K562 (cell line): ENCODE results near the gene HBB. TPM values are rescaled to one million over a fixed set of nuclear protein-coding genes. Genes with fewer than 3 reads are reported as not detected.

Experiments used
- ARID1B ChIP-seq: fragments of 450-650 bp; IDR thresholded peaks from 2 replicates; pipeline ENCODE4 v1.6.1; 2016; ENCODE audit warnings: antibody characterized with exemption, mild to moderate bottlenecking, inconsistent platforms
- ASH1L ChIP-seq: fragments of 450-650 bp; IDR thresholded peaks from 2 replicates; pipeline ENCODE4 v1.6.1; 2018; ENCODE audit warnings: borderline replicate concordance, mild to moderate bottlenecking, low read depth; ENCODE audit not compliant: partially characterized antibody
- ATF7 ChIP-seq: fragments of 450-650 bp; IDR thresholded peaks from 2 replicates; pipeline ENCODE4 v1.7.1; 2014; ENCODE audit warnings: mild to moderate bottlenecking, moderate library complexity
- BACH1 ChIP-seq: fragments of 200-800 bp; sonication (Bioruptor generic); IDR thresholded peaks from 2 replicates; pipeline ENCODE4 v1.6.1; 2016; ENCODE audit warnings: missing genetic modification characterization, missing compliant biosample characterization
- CREBBP ChIP-seq: IDR thresholded peaks from one replicate; pipeline ENCODE4 v1.6.1; 2012; ENCODE audit warnings: low read depth, mild to moderate bottlenecking, control low read depth, inconsistent platforms, low read length
- ELF4 ChIP-seq: fragments of 450-650 bp; formaldehyde crosslinking; IDR thresholded peaks from 2 replicates; pipeline ENCODE4 v1.4.0; 2022; ENCODE audit warnings: missing genetic modification characterization
- FOXM1 ChIP-seq, 2 experiments: fragments of 450-650 bp in 1 of 2; sonication (generic) in 1 of 2; formaldehyde crosslinking in 1 of 2; IDR thresholded peaks; 2 replicates each; pipeline versions ENCODE4 v1.6.1 to v1.9.0; 2017 to 2022; ENCODE audit warnings: low read depth in 2 of 2, mild to moderate bottlenecking in 2 of 2, missing genetic modification reagents in 1 of 2, moderate library complexity in 1 of 2
- IRF1 ChIP-seq: sonication (generic); formaldehyde crosslinking; IDR thresholded peaks from 2 replicates; pipeline ENCODE4 v1.8.0; 2022; ENCODE audit warnings: missing genetic modification reagents, mild to moderate bottlenecking, borderline replicate concordance
- NCOR1 ChIP-seq: fragments of 450-650 bp; IDR thresholded peaks from 2 replicates; pipeline ENCODE4 v1.6.1; 2016; ENCODE audit warnings: mild to moderate bottlenecking, moderate library complexity
- NR4A1 ChIP-seq, 2 experiments: fragments of 250-450 bp in 1 of 2; fragments of 450-650 bp in 1 of 2; sonication (Bioruptor Pico) in 1 of 2; IDR thresholded peaks; 2 replicates each; pipeline versions ENCODE4 v1.4.0 to v1.6.1; 2016 to 2020; ENCODE audit warnings: mild to moderate bottlenecking in 2 of 2, missing compliant biosample characterization in 1 of 2, missing genetic modification characterization in 1 of 2, moderate library complexity in 1 of 2
- PRPF4 ChIP-seq: fragments of 200-400 bp; formaldehyde crosslinking; IDR thresholded peaks from one replicate; pipeline ENCODE4 v1.6.1; 2017; ENCODE audit warnings: low read length, low read depth, mild to moderate bottlenecking; ENCODE audit not compliant: insufficient read depth, poor library complexity, severe bottlenecking
- RCOR1 ChIP-seq, 2 experiments: IDR thresholded peaks; 2 replicates each; pipeline ENCODE4 v1.6.1; 2012; ENCODE audit warnings: low read depth in 2 of 2, low read length in 2 of 2, borderline replicate concordance in 1 of 2, improper control_type of control experiment in 1 of 2
- SETDB1 ChIP-seq: IDR thresholded peaks from one replicate; pipeline ENCODE4 v1.6.1; 2012; ENCODE audit warnings: low read length, control low read depth, inconsistent platforms
- SOX6 ChIP-seq: fragments of 450-650 bp; IDR thresholded peaks from 2 replicates; pipeline ENCODE4 v1.6.1; 2014; ENCODE audit warnings: mild to moderate bottlenecking
- SRSF1 ChIP-seq: fragments of 200-400 bp; formaldehyde crosslinking; IDR thresholded peaks from 2 replicates; pipeline ENCODE4 v1.6.1; 2017; ENCODE audit warnings: mild to moderate bottlenecking, low read depth, low read length, moderate library complexity
- TOE1 ChIP-seq, 2 experiments: fragments of 450-650 bp in 1 of 2; sonication (generic) in 1 of 2; formaldehyde crosslinking in 1 of 2; IDR thresholded peaks; 2 replicates each; pipeline versions ENCODE4 v1.7.1 to v1.8.0; 2016 to 2022; ENCODE audit warnings: borderline replicate concordance in 2 of 2, mild to moderate bottlenecking in 2 of 2, antibody characterized with exemption in 1 of 2, inconsistent platforms in 1 of 2, low read depth in 1 of 2, missing genetic modification reagents in 1 of 2, moderate library complexity in 1 of 2
- ZNF146 ChIP-seq: IDR thresholded peaks from one replicate; pipeline ENCODE4 v1.6.1; 2018; ENCODE audit warnings: missing compliant biosample characterization; ENCODE audit not compliant: unreplicated experiment
- ZNF174 ChIP-seq: fragments of 250-450 bp; sonication (Bioruptor Pico); IDR thresholded peaks from 2 replicates; pipeline ENCODE4 v1.4.0; 2020; ENCODE audit warnings: mild to moderate bottlenecking
- ZNF444 ChIP-seq: fragments of 250-450 bp; sonication (Bioruptor Pico); IDR thresholded peaks from 2 replicates; pipeline ENCODE4 v1.4.0; 2020; ENCODE audit warnings: mild to moderate bottlenecking, moderate library complexity
- polyA plus RNA-seq, 8 experiments: library from polyadenylated mRNA; depleted of rRNA in 4 of 8; stranded (reverse) in 5 of 8; unstranded in 3 of 8; fragments of >200 nt; fragmentation: Nextera tagmentation in 2 of 8; fragmentation: Illumina TruSeq in 1 of 8; extraction: Ambion mirVana in 2 of 8; extraction: Trizol in 1 of 8; gene quantifications; 2 replicates each; pipeline versions ENCODE4 v1.2.1 to v1.2.3, GENCODE V29; 2011 to 2014; ENCODE audit warnings: inconsistent platforms in 1 of 8, missing spikeins in 1 of 8
- total RNA-seq, 7 experiments: library from RNA; depleted of rRNA in 6 of 7; stranded (reverse); fragments of >200 nt in 6 of 7; fragmentation: Illumina TruSeq in 2 of 7; extraction: Trizol in 2 of 7; gene quantifications; 2 replicates each; pipeline versions ENCODE4 v1.2.1 to v1.2.3, GENCODE V29; 2011 to 2021; ENCODE audit warnings: low replicate concordance in 1 of 7
- TF ChIP-seq, protein P1 (sequence below): fragments of 450-650 bp; formaldehyde crosslinking; IDR thresholded peaks from 2 replicates; pipeline ENCODE4 v1.4.0; 2020; ENCODE audit warnings: mild to moderate bottlenecking, mixed read lengths
- TF ChIP-seq, protein P2 (sequence below): sonication (generic); formaldehyde crosslinking; IDR thresholded peaks from 2 replicates; pipeline ENCODE4 v1.5.0; 2020; ENCODE audit warnings: missing genetic modification reagents
- TF ChIP-seq, protein P3 (sequence below): IDR thresholded peaks from 2 replicates; pipeline ENCODE4 v1.6.1; 2012; ENCODE audit warnings: low read depth, low read length, improper control_type of control experiment, borderline replicate concordance

HBB gene
- total and polyA plus RNA-seq, 9 of the 15 experiments (the other 6 are each of a cell fraction or from before 2014, with no cell fraction given) = 0.33 to 3.4 (median 1.2) TPM; not detected in 2

DNA sequence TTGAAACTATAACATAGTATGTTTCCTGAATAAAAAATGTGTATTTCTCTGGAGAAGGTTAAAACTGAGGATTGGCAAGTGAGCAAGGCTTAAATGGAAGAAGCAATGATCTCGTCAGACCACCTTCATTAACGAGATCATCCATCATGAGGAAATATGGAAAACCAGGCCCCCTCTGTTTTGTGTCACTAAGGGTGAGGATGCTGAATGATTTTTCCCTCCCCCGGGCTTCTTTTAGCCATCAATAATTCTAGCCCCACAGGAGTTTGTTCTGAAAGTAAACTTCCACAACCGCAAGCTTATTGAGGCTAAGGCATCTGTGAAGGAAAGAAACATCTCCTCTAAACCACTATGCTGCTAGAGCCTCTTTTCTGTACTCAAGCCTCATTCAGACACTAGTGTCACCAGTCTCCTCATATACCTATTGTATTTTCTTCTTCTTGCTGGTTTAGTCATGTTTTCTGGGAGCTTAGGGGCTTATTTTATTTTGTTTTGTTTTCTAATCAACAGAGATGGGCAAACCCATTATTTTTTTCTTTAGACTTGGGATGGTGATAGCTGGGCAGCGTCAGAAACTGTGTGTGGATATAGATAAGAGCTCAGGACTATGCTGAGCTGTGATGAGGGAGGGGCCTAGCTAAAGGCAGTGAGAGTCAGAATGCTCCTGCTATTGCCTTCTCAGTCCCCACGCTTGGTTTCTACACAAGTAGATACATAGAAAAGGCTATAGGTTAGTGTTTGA lies 48.7 kb upstream of the HBB start (continued):
- TF ChIP-seq, protein P1, sequence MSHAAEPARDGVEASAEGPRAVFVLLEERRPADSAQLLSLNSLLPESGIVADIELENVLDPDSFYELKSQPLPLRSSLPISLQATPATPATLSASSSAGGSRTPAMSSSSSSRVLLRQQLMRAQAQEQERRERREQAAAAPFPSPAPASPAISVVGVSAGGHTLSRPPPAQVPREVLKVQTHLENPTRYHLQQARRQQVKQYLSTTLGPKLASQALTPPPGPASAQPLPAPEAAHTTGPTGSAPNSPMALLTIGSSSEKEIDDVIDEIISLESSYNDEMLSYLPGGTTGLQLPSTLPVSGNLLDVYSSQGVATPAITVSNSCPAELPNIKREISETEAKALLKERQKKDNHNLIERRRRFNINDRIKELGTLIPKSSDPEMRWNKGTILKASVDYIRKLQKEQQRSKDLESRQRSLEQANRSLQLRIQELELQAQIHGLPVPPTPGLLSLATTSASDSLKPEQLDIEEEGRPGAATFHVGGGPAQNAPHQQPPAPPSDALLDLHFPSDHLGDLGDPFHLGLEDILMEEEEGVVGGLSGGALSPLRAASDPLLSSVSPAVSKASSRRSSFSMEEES (CRISPR knock-in tag) = no peak
- TF ChIP-seq NR4A1 (CRISPR knock-in tag; IDR thresholded peaks at IDR 0.05) (no peak), NR4A1 (tag; IDR thresholded peaks at IDR 0.05) (0 out of 2 replicates have a peak, but pooled peaks have one; percentile 65), BACH1 (tag) (no peak), ASH1L (no peak), FOXM1 (IDR thresholded peaks at IDR 0.05; ENCODE audit: low read depth) (peak; percentile 69; the same call in 1 of the 2 replicates), FOXM1 (CRISPR knock-in tag; IDR thresholded peaks at IDR 0.05; ENCODE audit: low read depth) (no peak), SRSF1 (no peak), ATF7 (0 out of 2 replicates have a peak, but pooled peaks have one; percentile 58), SOX6 (peak; percentile 91), TOE1 (IDR thresholded peaks at IDR 0.05; ENCODE audit: borderline replicate concordance) (peak; percentile 52; the same call in 1 of the 2 replicates), TOE1 (CRISPR knock-in tag; IDR thresholded peaks at IDR 0.05; ENCODE audit: borderline replicate concordance, low read depth) (no peak), NCOR1 (peak; percentile 86), PRPF4 (no peak), ZNF444 (no peak), CREBBP (no peak), ZNF146 (CRISPR knock-in tag) (no peak), RCOR1 (IDR thresholded peaks at IDR 0.05; ENCODE audit: borderline replicate concordance in 1 of 2, low read depth in 2 of 2, low read length in 2 of 2) (peak in 1 of 2 experiments; percentile 75; a peak in 2 of 4 replicates), IRF1 (CRISPR knock-in tag) (no peak), ELF4 (CRISPR knock-in tag) (peak; percentile 45), ARID1B (peak; percentile 96), SETDB1 (no peak), ZNF174 (CRISPR knock-in tag) (no peak)
- TF ChIP-seq, protein P2, sequence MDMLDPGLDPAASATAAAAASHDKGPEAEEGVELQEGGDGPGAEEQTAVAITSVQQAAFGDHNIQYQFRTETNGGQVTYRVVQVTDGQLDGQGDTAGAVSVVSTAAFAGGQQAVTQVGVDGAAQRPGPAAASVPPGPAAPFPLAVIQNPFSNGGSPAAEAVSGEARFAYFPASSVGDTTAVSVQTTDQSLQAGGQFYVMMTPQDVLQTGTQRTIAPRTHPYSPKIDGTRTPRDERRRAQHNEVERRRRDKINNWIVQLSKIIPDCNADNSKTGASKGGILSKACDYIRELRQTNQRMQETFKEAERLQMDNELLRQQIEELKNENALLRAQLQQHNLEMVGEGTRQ (CRISPR knock-in tag) = no peak
- TF ChIP-seq, protein P3, sequence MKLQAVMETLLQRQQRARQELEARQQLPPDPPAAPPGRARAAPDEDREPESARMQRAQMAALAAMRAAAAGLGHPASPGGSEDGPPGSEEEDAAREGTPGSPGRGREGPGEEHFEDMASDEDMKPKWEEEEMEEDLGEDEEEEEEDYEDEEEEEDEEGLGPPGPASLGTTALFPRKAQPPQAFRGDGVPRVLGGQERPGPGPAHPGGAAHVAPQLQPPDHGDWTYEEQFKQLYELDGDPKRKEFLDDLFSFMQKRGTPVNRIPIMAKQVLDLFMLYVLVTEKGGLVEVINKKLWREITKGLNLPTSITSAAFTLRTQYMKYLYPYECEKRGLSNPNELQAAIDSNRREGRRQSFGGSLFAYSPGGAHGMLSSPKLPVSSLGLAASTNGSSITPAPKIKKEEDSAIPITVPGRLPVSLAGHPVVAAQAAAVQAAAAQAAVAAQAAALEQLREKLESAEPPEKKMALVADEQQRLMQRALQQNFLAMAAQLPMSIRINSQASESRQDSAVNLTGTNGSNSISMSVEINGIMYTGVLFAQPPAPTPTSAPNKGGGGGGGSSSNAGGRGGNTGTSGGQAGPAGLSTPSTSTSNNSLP = peak; percentile 86; the same call in 1 of the 2 replicates
